IMR-90 (cell line): ENCODE results near the gene BSPRY. TPM values are rescaled to one million over a fixed set of nuclear protein-coding genes. Genes with fewer than 3 reads are reported as not detected.

Experiments
- ATAC-seq: fragments of 200-7000 bp; cut with Tn5 transposase; 2 replicates; pipeline ENCODE4 v1.9.1; 2020; ENCODE audit warnings: low read depth, mild to moderate bottlenecking, moderate library complexity
- BruUV-seq: library from RNA; stranded (reverse); fragments of 400-500 nt; replicated peaks from 2 replicates; lab custom pipeline; 2021; lab: Mats Ljungman, UMichigan
- CTCF ChIA-PET: fragments of 300-600 bp; formaldehyde crosslinking; extraction: SDS; loops from one replicate; lab custom pipeline; 2021; ENCODE audit warnings: antibody characterized with exemption; lab: Yijun Ruan, JAX
- POLR2A ChIA-PET: fragments of 300-600 bp; sonication (Branson Sonifier 250); formaldehyde crosslinking; loops from one replicate; lab custom pipeline; 2022; ENCODE audit warnings: antibody characterized with exemption; ENCODE audit not compliant: unreplicated experiment; lab: Charles Lee
- DNase-seq: peaks from one replicate; pipeline ENCODE4 v3.0.0; 2013
- H2AFZ ChIP-seq: replicated peaks from 2 replicates; pipeline ENCODE3; 2013; ENCODE audit warnings: low read length, mild to moderate bottlenecking; ENCODE audit not compliant: poor library complexity
- H2AK5ac ChIP-seq: 2 replicates; pipeline ENCODE4 v1.6.1; 2013; ENCODE audit warnings: low read depth, low read length, inconsistent platforms
- H2AK9ac ChIP-seq: replicated peaks from 2 replicates; pipeline ENCODE3; 2013; ENCODE audit warnings: mild to moderate bottlenecking, low read depth, low read length, moderate library complexity; ENCODE audit not compliant: poor library complexity
- H2BK120ac ChIP-seq: 2 replicates; pipeline ENCODE4 v1.6.1; 2013; ENCODE audit warnings: low read depth, low read length, inconsistent platforms
- H2BK15ac ChIP-seq: 3 replicates; pipeline ENCODE4 v1.6.1; 2013; ENCODE audit warnings: low read depth, low read length, inconsistent platforms
- H2BK20ac ChIP-seq: 2 replicates; pipeline ENCODE4 v1.6.1; 2013; ENCODE audit warnings: low read depth, mild to moderate bottlenecking, inconsistent platforms, low read length, moderate library complexity
- H2BK5ac ChIP-seq: 2 replicates; pipeline ENCODE4 v1.6.1; 2013; ENCODE audit warnings: mild to moderate bottlenecking, low read depth, low read length, inconsistent platforms; ENCODE audit not compliant: poor library complexity, severe bottlenecking
- H3K14ac ChIP-seq: replicated peaks from 2 replicates; pipeline ENCODE4 v1.6.1; 2013; ENCODE audit warnings: low read depth, low read length, inconsistent platforms
- H3K18ac ChIP-seq: 2 replicates; pipeline ENCODE4 v1.6.1; 2013; ENCODE audit warnings: low read depth, low read length, control low read depth
- H3K23ac ChIP-seq: 2 replicates; pipeline ENCODE4 v1.6.1; 2013; ENCODE audit warnings: low read depth, low read length, inconsistent platforms
- H3K27ac ChIP-seq: 2 replicates; pipeline ENCODE4 v1.5.1; 2013; ENCODE audit warnings: mild to moderate bottlenecking, control low read depth, low read length; ENCODE audit not compliant: insufficient read depth
- H3K27me3 ChIP-seq: 2 replicates; pipeline ENCODE4 v1.6.1; 2013; ENCODE audit warnings: low read length; ENCODE audit not compliant: control insufficient read depth, insufficient read depth
- H3K36me3 ChIP-seq: 2 replicates; pipeline ENCODE4 v1.6.1; 2013; ENCODE audit warnings: low read length, mixed read lengths; ENCODE audit not compliant: control insufficient read depth, insufficient read depth
- H3K4ac ChIP-seq: 2 replicates; pipeline ENCODE4 v1.6.1; 2013; ENCODE audit warnings: low read depth, low read length, inconsistent platforms
- H3K4me1 ChIP-seq: 2 replicates; pipeline ENCODE4 v1.6.1; 2013; ENCODE audit warnings: low read length, mixed read lengths; ENCODE audit not compliant: control insufficient read depth, insufficient read depth
- H3K4me2 ChIP-seq: 2 replicates; pipeline ENCODE4 v1.6.1; 2013; ENCODE audit warnings: low read depth, mild to moderate bottlenecking, control low read depth, low read length, moderate library complexity
- H3K4me3 ChIP-seq: 2 replicates; pipeline ENCODE4 v1.5.1; 2013; ENCODE audit warnings: low read depth, mild to moderate bottlenecking, control low read depth, low read length, moderate library complexity; ENCODE audit not compliant: insufficient read depth
- H3K56ac ChIP-seq: 2 replicates; pipeline ENCODE4 v1.6.1; 2013; ENCODE audit warnings: low read length, inconsistent platforms; ENCODE audit not compliant: insufficient read depth; ENCODE audit errors: extremely low read depth
- H3K79me1 ChIP-seq, 2 experiments: 2 replicates each; pipeline ENCODE4 v1.6.1; 2013; ENCODE audit warnings: low read length in 2 of 2, inconsistent platforms in 1 of 2, low read depth in 1 of 2
- H3K9ac ChIP-seq: 2 replicates; pipeline ENCODE4 v1.6.1; 2013; ENCODE audit warnings: low read depth, low read length, control low read depth
- H3K9me1 ChIP-seq: 2 replicates; pipeline ENCODE4 v1.6.1; 2013; ENCODE audit warnings: low read length, inconsistent platforms; ENCODE audit not compliant: insufficient read depth
- H3K9me3 ChIP-seq: 2 replicates; pipeline ENCODE4 v1.6.1; 2013; ENCODE audit warnings: low read length; ENCODE audit not compliant: control insufficient read depth, insufficient read depth
- H4K20me1 ChIP-seq: 2 replicates; pipeline ENCODE4 v1.6.1; 2013; ENCODE audit warnings: low read length, inconsistent platforms; ENCODE audit not compliant: insufficient read depth
- H4K5ac ChIP-seq: 2 replicates; pipeline ENCODE4 v1.6.1; 2013; ENCODE audit warnings: mild to moderate bottlenecking, low read depth, low read length, control low read depth
- H4K8ac ChIP-seq, 2 experiments: 2 replicates each; pipeline ENCODE4 v1.6.1; 2013; ENCODE audit warnings: low read depth in 2 of 2, low read length in 2 of 2, control low read depth in 1 of 2, inconsistent platforms in 1 of 2
- H4K91ac ChIP-seq: 2 replicates; pipeline ENCODE4 v1.6.1; 2013; ENCODE audit warnings: low read depth, low read length, inconsistent platforms; ENCODE audit not compliant: insufficient read depth
- BHLHE40 ChIP-seq: fragments of 150-350 bp; IDR thresholded peaks from 2 replicates; pipeline ENCODE4 v1.6.1; 2016; ENCODE audit warnings: mild to moderate bottlenecking, low read depth, low read length
- CEBPB ChIP-seq: IDR thresholded peaks from 2 replicates; pipeline ENCODE4 v1.6.1; 2012; ENCODE audit warnings: low read depth, low read length, improper control_type of control experiment
- CTCF ChIP-seq: conservative IDR thresholded peaks from 2 replicates; pipeline ENCODE4 v1.5.1; 2012; ENCODE audit warnings: mild to moderate bottlenecking, low read depth, low read length, improper control_type of control experiment
- MAFK ChIP-seq: IDR thresholded peaks from 2 replicates; pipeline ENCODE4 v1.6.1; 2012; ENCODE audit warnings: low read depth, low read length, improper control_type of control experiment
- MAZ ChIP-seq: IDR thresholded peaks from 2 replicates; pipeline ENCODE4 v1.6.1; 2012; ENCODE audit warnings: low read depth, mild to moderate bottlenecking, low read length, improper control_type of control experiment, moderate library complexity, borderline replicate concordance
- MXI1 ChIP-seq: IDR thresholded peaks from 2 replicates; pipeline ENCODE4 v1.6.1; 2012; ENCODE audit warnings: low read depth, mild to moderate bottlenecking, low read length, moderate library complexity, borderline replicate concordance
- RCOR1 ChIP-seq: IDR thresholded peaks from 2 replicates; pipeline ENCODE4 v1.6.1; 2012; ENCODE audit warnings: mild to moderate bottlenecking, low read length, improper control_type of control experiment; ENCODE audit not compliant: insufficient replicate concordance
- RFX5 ChIP-seq: IDR thresholded peaks from 2 replicates; pipeline ENCODE4 v1.8.0; 2012; ENCODE audit warnings: low read depth, mild to moderate bottlenecking, low read length, moderate library complexity
- USF2 ChIP-seq: fragments of 150-350 bp; IDR thresholded peaks from 2 replicates; pipeline ENCODE4 v1.6.1; 2017; ENCODE audit warnings: mild to moderate bottlenecking, antibody characterized with exemption, low read length, low read depth
- WGBS, 2 experiments: methylation state at CpG; one replicate each; pipeline versions ENCODE4 v1.1.5 to v1.1.7; 2013; ENCODE audit warnings: missing lambda C conversion rate in 2 of 2; ENCODE audit not compliant: insufficient read length in 1 of 2; ENCODE audit errors: extremely low coverage in 2 of 2; 5-methylcytosine and 5-hydroxymethylcytosine counted together
- dilution Hi-C: fragments of 300-500 bp; cut with HindIII; formaldehyde crosslinking; loops from one replicate; pipeline ENCODE4 v1.14.3; 2018; ENCODE audit warnings: low sequenced_read_pairs; ENCODE audit not compliant: unreplicated experiment
- in situ Hi-C: fragments of 300-500 bp; cut with MboI; formaldehyde crosslinking; loops from 3 replicates; pipeline ENCODE4 v1.14.3; 2019; ENCODE audit warnings: low sequenced_read_pairs, inconsistent platforms, mixed read lengths
- intact Hi-C: fragments of 100-400 bp; cut with micrococcal nuclease; formaldehyde crosslinking; loops from 2 replicates; pipeline ENCODE4 v1.10.0; 2022
- polyA plus RNA-seq, 3 experiments: library from polyadenylated mRNA; depleted of rRNA; stranded (reverse); fragments of >200 nt; gene quantifications; 2 replicates each; pipeline ENCODE4 v1.2.3, GENCODE V29; 2012; ENCODE audit warnings: low replicate concordance in 1 of 3
- total RNA-seq: library from RNA; depleted of rRNA; stranded (reverse); fragments of >200 nt; gene quantifications from 2 replicates; pipeline ENCODE4 v1.2.3, GENCODE V29; 2012

The BSPRY gene
- total and polyA plus RNA-seq, 2 of the 4 experiments (the other 2 are of a cell fraction) = not detected

GRCh38 chr9:113376634-113377567 is 27.6 kb downstream of the BSPRY start, which contains the start of gene HDHD3:
Gene HDHD3 (minus strand): TSS chr9:113376986. CDS start chr9:113374354, 2,632 bp downstream.
- Histone ChIP-seq H3K36me3 (peaks cover 12% of the 10 kb centered on the region; the same call in 1 of the 2 replicates), H3K27me3 (no peaks in the 10 kb centered on the region; the same call in 1 of the 2 replicates), H3K56ac (no peak within 1 kb of the TSS; the same call in 1 of the 2 replicates), H3K9me3 (no peaks in the 10 kb centered on the region), H2AFZ (peak within 1 kb of the TSS; percentile 100), H2BK20ac (no peak within 1 kb of the TSS), H3K4me3 (peak within 1 kb of the TSS; percentile 75), H4K8ac (peak within 1 kb of the TSS; percentile 73 to 83; a peak in 3 of 4 replicates), H4K20me1 (no peaks in the 10 kb centered on the region), H2AK5ac (no peak within 1 kb of the TSS), H4K5ac (peak within 1 kb of the TSS; percentile 57; the same call in 1 of the 2 replicates), H3K23ac (peak within 1 kb of the TSS; percentile 59; the same call in 1 of the 2 replicates), H2AK9ac (peak within 1 kb of the TSS; percentile 90), H3K9me1 (no peaks in the 10 kb centered on the region), H4K91ac (peak within 1 kb of the TSS; percentile 51; the same call in 1 of the 2 replicates), H3K4ac (peak within 1 kb of the TSS; percentile 47), H3K18ac (no peak within 1 kb of the TSS; the same call in 1 of the 2 replicates), H3K9ac (peak within 1 kb of the TSS; percentile 65), H3K14ac (0 out of 2 replicates have a peak within 1 kb of the TSS, but pooled peaks have one; percentile 52), H3K4me1 (peaks cover 2% of the 10 kb centered on the region; the same call in 1 of the 2 replicates), H2BK120ac (no peak within 1 kb of the TSS), H2BK15ac (no peak within 1 kb of the TSS), H3K27ac (no peak within 1 kb of the TSS; the same call in 1 of the 2 replicates), H2BK5ac (no peak within 1 kb of the TSS), H3K4me2 (peak within 1 kb of the TSS; percentile 92), H3K79me1 (peaks cover 0 to 8% of the 10 kb centered on the region in 2 experiments; a peak in 1 of 4 replicates)
- no TSS peak for BruUV-seq
- in situ Hi-C loops (no loop called here), intact Hi-C loops (no loop called here), dilution Hi-C loops (no loop called here)
- ChIA-PET POLR2A (interaction anchor here (0.6 kb wide), 1 partner anchor 524 kb away, joined by 3 read pairs; no protein-coding TSS in a partner anchor), CTCF (interaction anchor here (0.7 kb wide), 1 partner anchor 278 kb away, joined by 5 read pairs; no protein-coding TSS in a partner anchor)
- WGBS, 2 experiments = 0% methylated on average over 8 of the region's 74 CpGs; no CpG with 5 or more reads in 1 of the 2 experiments
- ATAC-seq = peak; percentile 99
- DNase-seq = peak; percentile 58
- TF ChIP-seq RCOR1 (no peak), MAFK (no peak), CTCF (no peak), CEBPB (no peak), BHLHE40 (no peak), MAZ (no peak; the same call in 1 of the 2 replicates), MXI1 (no peak), USF2 (no peak), RFX5 (no peak)
